GM19397 (cell line): ENCODE measurements around the gene TRIM33.
A peak's percentile ranks its signal among the peaks of the same experiment; 100 is the strongest.
"Not testable (repeated sequence)": the region's sequence is repeated elsewhere in the genome, so short reads cannot be mapped to it uniquely, and the experiment has no call there.

Experiments used
- ATAC-seq: cut with Tn5 transposase; IDR thresholded peaks from one replicate; pipeline ENCODE4 v1.9.1; 2021; ENCODE audit warnings: mild to moderate bottlenecking, moderate library complexity; ENCODE audit not compliant: unreplicated experiment

The TRIM33 gene

DNA sequence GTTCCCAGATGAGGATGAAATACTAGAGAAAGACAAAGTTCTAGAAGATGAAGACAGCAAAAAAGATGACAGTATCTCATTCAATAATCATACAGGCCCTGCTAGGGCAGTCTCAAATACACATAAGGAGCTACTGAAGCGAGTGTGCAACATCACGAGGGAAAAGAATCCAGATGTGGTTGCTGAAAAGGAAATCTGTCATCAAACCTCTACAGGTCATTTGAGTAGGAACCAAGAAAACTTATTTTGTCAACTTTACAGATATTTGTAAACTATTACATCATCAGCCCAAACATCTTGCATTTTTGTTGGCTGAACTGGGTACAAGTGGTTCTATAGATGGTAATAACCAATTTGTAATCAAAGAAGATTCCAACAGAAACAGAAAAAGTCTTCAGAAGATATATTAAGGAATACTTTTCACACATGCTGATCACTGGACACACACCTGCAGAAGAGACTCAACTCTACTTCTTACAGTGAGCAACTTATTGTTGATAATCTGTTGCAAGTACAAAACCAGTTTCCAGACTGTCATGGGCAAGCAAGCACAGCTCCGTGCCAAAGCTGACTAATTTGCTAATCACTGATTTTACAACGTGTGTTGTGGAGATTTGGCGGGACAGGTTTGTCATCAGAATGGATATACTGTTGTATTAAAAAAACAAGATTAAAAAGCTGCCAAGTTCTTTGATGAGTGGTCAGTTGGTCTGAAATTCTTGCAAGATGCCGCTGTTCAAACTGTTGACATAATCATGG lies 42.1 kb downstream of the TRIM33 start:
- no peak for ATAC-seq

DNA sequence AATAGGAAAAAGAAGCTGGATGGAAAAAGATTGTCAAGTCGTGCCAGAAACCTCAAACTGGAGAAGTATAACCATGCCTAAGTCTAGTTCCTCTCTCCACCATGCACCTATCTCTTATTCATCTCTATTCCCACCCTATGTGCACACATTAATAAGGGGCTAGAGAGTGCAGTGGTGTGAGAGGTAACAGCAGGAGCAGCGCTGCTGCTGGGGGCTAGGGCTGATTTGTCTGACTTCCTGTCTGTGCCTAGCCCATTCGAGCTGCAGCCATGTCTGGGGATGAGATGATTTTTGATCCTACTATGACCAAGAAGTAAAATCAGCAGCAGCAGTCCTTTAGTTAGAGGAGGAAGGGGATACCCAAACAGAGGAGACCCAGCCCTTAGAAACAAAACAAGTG lies 43.0 kb downstream of the TRIM33 start:
- ATAC-seq = peak; percentile 47

DNA sequence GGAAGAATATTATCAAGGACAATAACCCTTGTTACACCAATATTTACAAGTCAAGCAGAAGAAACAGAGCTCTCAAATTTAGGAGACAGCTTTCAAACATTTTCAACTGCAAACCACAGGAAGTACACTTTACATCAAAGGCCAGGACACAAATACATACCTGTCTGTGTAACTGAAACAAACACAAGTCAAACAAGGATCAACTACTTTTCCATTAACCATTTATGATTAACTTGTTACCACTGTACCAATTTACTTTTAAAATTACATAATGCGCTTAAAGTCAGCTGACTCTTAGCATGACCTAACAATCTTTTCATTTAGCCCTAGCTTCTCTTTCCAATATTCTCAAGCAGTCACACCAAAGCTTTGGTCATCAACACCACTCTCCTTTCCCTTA lies 43.5 kb downstream of the TRIM33 start:
- ATAC-seq = no peak

DNA sequence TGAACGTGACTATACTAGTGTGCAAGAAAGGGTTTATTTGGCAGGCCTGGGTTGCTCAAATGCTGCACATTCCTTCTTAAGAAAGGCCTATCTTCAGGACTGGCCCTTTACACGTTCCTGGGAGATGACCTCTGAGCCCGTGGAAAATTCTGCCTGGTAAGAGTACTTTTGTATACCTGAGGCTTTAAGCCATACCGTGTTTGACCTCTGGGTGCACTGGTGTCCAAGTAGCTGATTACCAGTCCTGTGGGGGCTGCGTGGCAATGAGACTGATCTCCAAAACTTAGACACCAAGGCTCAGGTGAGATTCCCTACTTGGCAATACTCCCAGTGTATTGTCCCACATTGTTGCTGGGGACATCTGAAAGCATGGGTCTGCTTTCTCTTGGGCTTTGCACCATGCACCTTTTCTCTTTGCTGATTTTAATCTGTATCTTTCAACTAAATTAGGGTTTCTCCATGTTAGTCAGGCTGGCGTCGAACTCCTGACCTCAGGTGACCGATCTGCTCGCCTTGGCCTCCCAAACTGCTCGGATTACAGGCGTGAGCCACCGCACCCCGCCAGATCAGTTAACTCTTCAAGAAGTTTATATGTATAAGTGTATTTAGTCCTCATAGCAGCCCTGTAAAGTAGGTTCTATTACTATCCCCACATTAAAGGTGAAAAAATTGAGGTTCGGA lies 44.5 kb downstream of the TRIM33 start:
- no peak for ATAC-seq

DNA sequence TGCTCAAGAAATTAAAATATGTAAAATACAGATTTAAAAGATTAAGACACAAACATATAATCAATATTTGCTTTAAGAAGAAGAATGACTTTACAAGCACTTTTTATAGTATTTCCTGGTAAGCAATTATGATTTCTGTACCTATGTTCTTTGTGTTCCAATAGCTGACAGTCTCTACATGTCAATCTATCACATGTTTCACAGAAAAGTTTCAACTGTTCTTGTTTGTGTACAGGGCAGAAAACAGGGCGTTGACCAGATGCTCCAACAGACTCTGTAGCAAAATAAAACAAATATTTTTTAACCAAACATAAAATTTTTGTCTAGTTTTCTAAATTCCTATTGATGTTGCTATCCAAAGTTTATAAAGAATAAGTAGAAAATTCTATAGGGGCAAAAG lies 48.0 kb downstream of the TRIM33 start:
- ATAC-seq = no peak

DNA sequence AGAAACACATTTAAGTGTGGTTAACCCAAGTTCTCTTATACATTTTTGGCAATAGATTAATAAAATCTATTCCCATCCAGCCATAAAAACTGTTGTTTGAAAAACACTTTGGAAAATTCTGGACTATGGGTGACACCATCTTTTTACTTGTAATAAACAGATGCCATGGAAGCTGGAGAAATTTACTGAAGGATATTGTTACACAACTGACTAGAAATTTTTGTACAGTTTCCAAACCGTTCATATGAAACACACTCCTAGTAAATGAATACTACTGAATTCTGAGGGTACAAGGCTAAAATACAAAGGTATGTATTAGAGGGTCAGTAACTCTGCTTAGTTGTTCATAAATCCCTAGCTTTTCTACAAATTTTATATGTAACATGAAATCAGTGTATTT lies 48.7 kb downstream of the TRIM33 start:
- ATAC-seq = no peak

DNA sequence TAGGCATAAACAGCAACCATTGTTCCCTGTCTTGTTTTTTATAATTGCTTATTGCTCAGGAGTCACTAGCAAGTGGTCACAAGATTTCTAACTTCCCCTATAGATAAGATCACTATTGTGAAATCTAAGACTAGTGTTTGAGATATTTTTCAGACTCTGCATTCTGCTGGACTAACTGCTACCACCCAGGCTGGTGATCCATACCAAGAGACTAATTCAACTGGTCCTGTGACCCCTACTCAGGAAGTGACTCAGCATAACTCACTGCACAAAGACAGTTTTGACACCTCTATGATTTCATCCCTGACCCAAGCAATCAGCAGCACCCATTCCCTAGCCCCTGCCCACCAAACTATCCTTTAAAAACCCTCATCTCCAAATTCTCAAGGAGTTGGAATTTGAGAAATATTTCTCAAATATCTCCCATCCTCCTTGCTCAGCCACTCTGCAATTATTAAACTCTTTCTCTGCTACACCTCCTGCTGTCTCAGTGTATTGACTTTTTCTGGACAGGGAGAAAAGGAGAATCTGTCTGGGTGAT lies 52.7 kb downstream of the TRIM33 start:
- ATAC-seq = no peak

DNA sequence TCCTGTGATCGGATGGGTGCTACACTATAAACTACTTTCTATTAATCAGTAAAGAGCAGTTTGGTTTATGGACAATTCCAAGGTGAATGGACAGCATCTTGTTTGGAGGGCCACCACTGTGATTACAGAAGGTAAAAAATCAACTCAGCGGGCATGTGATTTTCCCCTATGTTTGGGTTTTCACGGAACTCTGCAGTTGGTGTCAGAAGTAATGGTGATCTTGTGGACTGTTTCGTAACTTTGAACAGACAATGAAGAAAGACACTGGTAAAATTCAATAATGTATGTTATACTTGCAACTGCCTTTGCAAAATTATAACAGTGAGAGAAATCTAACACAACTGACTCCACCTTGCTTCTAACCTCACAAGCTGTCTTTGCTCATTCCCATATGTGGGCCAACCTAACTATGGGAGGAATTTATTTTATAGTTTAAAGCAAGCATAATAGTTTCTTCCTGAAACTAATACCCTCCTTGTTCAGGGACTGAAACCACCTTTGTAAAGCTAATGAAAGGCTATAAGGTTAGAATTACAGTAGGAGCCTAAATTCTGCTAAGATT lies 53.2 kb downstream of the TRIM33 start:
- no peak for ATAC-seq

DNA sequence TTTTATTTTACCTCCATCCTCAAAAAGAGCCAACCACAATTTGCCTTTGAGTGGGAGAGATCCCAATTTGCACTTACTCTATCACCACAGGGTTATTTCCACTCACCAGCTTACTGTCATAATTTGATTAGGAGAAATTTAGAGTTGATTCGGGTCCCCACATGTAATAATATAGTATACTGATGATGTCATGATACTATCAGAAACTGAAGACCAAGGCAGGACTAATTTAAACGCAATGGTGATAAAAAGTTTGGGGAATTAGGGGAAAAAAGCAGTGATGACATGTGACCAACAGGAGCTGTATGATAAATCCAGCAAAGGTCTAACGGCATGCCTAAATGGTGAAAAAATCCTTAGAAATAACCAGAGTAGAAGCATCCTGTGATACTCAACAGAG lies 54.4 kb downstream of the TRIM33 start:
- no peak for ATAC-seq

DNA sequence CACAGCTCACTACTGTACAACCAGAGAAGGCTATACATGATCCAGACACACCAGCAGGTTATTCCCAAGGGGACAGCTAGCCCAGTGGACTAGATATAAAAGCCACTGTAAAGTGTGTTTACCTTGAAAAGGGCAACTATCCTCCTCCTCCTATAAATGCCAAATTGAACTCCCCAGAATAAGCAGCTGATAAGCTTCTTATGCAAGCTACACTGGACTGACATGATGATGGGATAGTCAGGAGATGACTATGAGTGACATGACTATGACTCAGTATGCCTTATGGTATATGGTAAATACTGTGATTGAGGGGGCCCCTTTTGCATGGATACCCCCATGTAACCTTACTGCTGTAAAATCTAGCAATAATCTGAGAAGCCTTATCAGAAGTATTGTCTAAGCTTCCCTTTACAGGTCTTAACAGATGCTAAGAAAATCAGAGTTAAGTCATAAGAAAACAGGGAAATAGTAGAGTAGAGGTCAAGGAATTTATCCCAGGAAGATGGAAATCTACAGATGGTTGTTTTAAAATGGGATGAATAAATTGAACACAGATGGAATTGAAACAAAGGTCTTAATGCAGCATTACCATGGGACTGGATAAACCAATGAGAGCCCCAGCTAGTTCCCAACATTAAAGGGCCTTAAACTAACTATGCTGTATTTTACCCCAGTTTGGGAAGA lies 55.8 kb downstream of the TRIM33 start:
- ATAC-seq = no peak

DNA sequence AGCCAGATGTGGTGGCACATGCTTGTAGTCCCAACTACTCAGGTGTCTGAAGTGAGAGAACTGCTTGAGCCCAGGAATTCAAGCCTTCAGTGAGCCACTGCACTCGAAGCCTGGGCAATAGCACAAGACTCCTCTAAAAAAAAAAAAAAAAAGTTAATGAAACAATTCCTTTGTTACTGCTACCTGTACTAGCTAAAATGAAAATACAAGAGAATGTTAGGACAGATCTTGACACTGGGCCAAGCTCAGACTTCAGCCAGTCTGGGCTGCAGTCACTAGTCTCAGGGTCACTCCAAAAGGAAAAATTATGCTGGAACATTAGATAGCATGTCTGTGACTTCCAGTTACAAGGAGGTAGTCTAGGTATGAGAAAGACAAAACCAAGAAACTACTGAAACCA lies 56.5 kb downstream of the TRIM33 start:
- no peak for ATAC-seq

DNA sequence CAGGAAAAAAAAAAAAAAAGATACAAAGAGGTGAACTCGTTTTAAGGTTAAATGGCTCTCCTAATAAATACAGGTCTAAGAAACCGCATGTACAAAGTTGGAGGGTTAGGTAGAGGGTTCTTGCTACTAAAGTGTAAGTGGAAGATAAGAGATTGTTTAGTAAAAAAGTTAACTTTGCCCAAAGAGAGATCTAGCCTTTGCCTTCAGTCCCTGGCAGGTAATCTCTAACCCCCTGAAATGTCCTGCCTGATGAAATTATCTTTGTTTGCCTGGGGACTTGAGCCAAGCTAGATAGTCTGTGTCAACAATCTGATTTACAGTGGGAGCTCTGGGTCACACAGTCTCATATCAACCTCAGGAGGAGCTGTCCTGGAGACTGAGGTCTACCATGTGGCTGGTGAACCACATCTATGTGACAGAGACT lies 57.6 kb downstream of the TRIM33 start:
- no peak for ATAC-seq

DNA sequence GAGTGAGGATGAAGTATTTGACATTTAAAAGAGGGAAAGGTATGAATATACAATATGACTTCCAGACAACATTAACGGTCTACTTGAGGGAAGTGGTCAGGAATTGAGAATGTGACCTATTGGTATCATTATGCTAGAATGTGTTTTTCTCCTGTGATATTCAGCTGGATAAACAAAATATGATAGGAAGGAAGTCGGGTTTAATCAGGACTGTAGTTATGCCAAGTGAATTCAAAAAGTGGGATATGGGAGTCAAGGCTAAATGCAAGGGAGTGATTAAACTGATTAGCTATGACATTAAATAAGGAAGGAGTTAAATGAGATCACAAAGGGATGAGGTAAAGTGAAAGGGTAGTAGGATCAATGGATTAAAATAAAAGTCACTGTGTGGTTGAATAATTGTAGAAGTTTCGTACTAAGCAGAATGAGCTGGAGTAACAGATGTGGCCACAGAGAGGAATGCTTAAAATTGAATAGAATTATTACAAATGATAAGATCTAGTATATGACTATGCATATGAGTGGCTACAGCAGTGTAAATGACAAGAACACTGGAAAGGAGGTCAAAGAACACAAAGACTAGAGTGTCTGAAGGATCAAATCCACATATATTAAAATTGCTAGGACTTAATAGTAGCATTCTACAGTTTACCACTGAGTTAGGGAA lies 62.5 kb downstream of the TRIM33 start:
- ATAC-seq = no peak

DNA sequence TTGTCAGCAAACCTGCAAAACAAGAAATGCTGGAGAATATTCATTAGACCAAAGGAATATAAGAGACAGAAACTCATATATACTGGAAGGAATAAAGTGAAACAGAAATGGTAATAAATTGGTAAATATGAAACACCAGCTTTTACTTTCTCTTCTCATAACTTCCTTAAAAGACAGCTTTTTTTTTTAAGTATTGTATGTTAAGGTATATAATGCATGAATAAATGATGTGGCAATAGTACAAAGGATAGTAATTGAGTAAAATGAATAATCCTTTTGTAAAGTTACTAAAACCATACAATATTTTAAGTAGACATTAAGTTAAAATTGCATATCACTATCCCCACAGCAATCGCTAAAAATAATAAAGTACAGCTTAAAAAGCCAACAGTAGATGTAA lies 64.8 kb downstream of the TRIM33 start:
- ATAC-seq = no peak

DNA sequence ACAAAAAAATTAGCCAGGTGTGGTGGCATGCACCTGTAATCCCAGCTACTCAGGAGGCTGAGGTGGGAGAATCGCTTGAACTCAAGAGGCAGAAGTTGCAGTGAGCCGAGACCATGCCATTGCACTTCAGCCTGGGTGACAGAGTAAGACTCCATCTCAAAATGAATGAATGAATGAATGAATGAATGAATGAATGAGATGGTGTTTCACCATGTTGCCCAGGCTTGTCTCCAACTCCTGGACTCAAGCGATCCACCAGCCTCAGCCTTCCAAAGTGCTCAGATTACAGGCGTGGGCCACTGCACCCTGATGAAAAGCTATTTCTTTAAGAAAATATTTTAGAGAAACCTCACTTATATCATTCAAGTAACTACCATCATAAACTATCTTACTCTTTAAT lies 67.8 kb downstream of the TRIM33 start:
- not testable (repeated sequence) for ATAC-seq

DNA sequence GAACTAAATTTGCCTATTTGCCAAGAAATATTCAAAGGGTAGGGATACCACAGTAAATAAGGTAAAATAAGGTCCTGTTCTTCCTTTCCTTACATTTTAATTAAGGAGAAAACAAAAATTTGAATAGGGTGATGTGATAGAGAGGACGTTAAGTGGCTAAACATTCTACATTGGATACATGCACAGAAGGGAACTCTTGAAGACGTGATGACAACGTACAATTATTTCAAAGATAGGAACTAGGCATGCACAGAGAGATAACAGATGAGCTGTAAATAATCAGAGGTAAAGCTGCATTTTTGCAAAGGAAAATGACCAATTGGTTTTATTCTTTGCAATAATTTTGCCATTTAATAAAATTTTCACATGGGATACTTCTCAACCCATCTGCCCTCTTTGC lies 69.7 kb downstream of the TRIM33 start:
- no peak for ATAC-seq

DNA sequence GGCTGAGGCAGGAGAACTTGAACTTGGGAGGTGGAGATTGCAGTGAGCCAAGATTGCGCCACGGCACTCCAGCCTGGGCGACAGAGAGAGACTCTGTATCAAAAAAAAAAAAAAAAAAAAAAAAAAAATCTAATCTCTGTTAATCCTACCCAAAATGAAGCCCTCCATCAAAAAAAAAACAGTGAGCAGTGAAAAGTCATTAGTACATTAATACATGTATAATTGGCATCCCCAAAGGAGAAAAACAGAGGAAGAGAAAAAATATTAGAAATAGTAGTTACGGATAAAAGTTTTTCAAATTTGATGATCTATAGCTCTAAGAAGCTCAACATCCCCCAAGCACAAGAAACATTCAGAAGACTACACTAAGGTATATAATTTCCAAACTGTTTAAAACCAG lies 71.6 kb downstream of the TRIM33 start:
- no peak for ATAC-seq

DNA sequence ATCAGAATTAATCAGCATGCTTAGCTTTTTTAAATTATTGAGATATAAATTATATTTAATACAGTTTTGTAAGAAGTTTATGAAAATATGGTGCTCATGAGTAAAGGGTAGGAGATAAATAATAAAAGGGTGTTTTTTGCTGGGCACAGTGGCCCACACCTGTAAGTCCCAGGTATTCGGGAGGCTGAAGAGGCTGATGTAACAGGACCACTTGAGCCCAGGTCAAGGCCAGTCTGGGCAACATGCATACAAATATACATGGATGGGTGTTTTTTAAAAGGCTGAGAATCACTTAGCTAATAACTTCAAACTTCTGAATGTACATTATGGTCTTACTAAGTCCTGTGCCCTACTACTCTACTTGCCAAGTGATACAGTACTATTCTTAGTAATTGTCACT lies 73.2 kb downstream of the TRIM33 start:
- ATAC-seq = no peak

DNA sequence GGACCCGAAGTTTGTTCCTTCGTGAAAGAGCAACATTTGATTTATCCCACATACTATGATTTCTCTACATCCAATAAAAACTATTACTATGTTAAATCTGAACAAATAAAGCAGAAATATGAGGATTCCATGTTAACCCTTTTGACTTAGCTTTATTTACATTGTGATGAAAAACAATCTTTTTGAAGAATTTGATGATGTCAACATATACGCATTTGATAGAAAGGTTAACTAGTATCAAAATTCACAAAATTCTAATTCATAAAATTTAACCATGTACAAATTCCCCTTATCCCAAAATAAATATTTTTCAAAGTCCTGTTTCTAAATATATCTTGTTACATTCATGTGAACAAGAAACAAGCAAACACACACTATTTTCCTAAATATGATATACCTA lies 74.2 kb downstream of the TRIM33 start:
- ATAC-seq = no peak

DNA sequence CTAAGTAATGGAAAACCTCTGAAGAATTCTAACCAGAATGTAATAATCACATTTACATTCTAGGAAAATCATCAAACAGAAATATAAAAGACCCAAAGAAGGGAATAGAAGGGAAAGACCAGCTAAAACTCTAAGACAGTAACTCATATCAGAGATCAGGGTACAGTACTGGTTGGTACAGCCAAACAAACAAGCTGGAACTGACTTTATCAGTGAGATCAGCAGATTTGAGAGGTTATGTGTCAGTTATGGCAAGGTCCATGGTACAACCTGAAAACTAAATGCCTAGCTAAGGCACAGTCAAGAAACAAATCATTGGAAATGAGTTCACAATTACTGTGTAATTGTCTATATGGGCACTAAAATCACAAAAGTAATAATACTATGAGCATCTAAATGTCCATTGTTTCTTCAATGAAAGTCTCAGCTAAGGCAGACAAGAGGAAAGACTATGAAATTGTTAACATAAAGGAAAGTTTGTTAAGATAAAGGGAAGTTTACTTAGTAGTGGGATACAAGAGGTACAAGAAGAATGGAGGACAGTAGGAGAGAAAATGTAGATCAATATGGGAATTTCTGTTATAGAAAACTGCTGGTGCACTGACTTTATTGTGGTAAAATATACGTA lies 75.8 kb downstream of the TRIM33 start:
- ATAC-seq = no peak

DNA sequence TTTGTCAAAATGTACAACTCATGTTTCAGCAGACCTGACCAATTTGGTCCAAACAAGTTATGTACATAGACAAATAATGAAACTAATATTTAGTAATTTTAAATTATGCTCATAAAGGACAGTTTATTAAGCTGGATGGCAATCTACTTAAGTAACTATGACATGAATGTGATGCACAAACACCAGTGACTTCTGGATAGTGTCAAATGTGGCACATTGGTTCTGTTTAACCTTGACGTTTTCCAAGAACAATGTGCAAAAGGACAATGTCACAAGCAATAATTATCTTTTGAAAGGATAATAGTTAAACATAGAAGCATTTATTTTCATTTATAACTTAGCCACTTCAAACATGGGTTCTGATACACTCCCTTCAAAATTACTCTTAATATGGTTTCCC lies 80.0 kb downstream of the TRIM33 start:
- ATAC-seq = no peak
